ENCODE measurements around the gene KCNMA1. TPM values are rescaled to one million over a fixed set of nuclear protein-coding genes. Genes with fewer than 3 reads are reported as not detected.

The KCNMA1 gene
- total and polyA plus RNA-seq, 4 experiments from 2014 or later: 0.26 TPM; not detected in 3

- Mint-ChIP-seq H3K4me3 (no peak overlapping the region), H3K4me1 (no peaks in the 10 kb centered on the region), H3K36me3 (no peaks in the 10 kb centered on the region), H3K9me3 (peaks cover 0 to 5% (median 2%) of the 10 kb centered on the region in 8 donors), H3K27me3 (peaks cover 0 to 4% of the 10 kb centered on the region in 2 donors), H3K27ac (no peak overlapping the region)
- intact Hi-C loops (cut with micrococcal nuclease): no loop called here
- Histone ChIP-seq H3K36me3 (ENCODE audit: insufficient read depth, low read length) (no peaks in the 10 kb centered on the region), H3K27me3 (ENCODE audit: insufficient read depth, low read length) (no peaks in the 10 kb centered on the region), H3K9me3 (ENCODE audit: control insufficient read depth in 1 of 2, low read length in 2 of 2) (no peaks in the 10 kb centered on the region), H3K4me3 (ENCODE audit: low read length in 2 of 2) (no peak overlapping the region), H3K27ac (ENCODE audit: low read depth, low read length) (no peak overlapping the region), H3K4me1 (ENCODE audit: insufficient read depth, low read length) (no peaks in the 10 kb centered on the region)
- no peak for DNase-seq
- ChIA-PET POLR2A (ENCODE audit: partially characterized antibody) (no interaction called here), CTCF (ENCODE audit: partially characterized antibody) (no interaction called here)
Measured at GRCh38 chr10:76866841-76867586, 770.6 kb downstream of the KCNMA1 start.

- Histone ChIP-seq H3K27me3 (ENCODE audit: insufficient read depth, low read length) (no peaks in the 10 kb centered on the region), H3K4me3 (ENCODE audit: low read length in 2 of 2) (no peak overlapping the region), H3K9me3 (ENCODE audit: control insufficient read depth in 1 of 2, low read length in 2 of 2) (no peaks in the 10 kb centered on the region), H3K36me3 (ENCODE audit: insufficient read depth, low read length) (no peaks in the 10 kb centered on the region), H3K4me1 (ENCODE audit: insufficient read depth, low read length) (no peaks in the 10 kb centered on the region), H3K27ac (ENCODE audit: low read depth, low read length) (no peak overlapping the region)
- Mint-ChIP-seq H3K27me3 (peaks cover 0 to 2% of the 10 kb centered on the region in 2 donors), H3K36me3 (no peaks in the 10 kb centered on the region), H3K4me1 (no peaks in the 10 kb centered on the region), H3K4me3 (no peak overlapping the region), H3K27ac (no peak overlapping the region), H3K9me3 (peaks cover 0 to 3% (median 0%) of the 10 kb centered on the region in 8 donors)
- intact Hi-C loops (cut with micrococcal nuclease): no loop called here
- ChIA-PET POLR2A (ENCODE audit: partially characterized antibody) (no interaction called here), CTCF (ENCODE audit: partially characterized antibody) (no interaction called here)
- no peak for DNase-seq
Measured at GRCh38 chr10:76864922-76865321, 772.7 kb downstream of the KCNMA1 start.

- intact Hi-C loops (cut with micrococcal nuclease): no loop called here
- DNase-seq: no peak
- Mint-ChIP-seq H3K36me3 (no peaks in the 10 kb centered on the region), H3K9me3 (peaks cover 0 to 6% (median 1%) of the 10 kb centered on the region in 8 donors), H3K27me3 (peaks cover 0 to 2% of the 10 kb centered on the region in 2 donors), H3K4me3 (no peak overlapping the region), H3K27ac (no peak overlapping the region), H3K4me1 (no peaks in the 10 kb centered on the region)
- ChIA-PET CTCF (ENCODE audit: partially characterized antibody) (no interaction called here), POLR2A (ENCODE audit: partially characterized antibody) (no interaction called here)
- Histone ChIP-seq H3K27ac (ENCODE audit: low read depth, low read length) (no peak overlapping the region), H3K4me3 (ENCODE audit: low read length in 2 of 2) (no peak overlapping the region), H3K4me1 (ENCODE audit: insufficient read depth, low read length) (no peaks in the 10 kb centered on the region), H3K27me3 (ENCODE audit: insufficient read depth, low read length) (no peaks in the 10 kb centered on the region), H3K36me3 (ENCODE audit: insufficient read depth, low read length) (no peaks in the 10 kb centered on the region), H3K9me3 (ENCODE audit: control insufficient read depth in 1 of 2, low read length in 2 of 2) (no peaks in the 10 kb centered on the region)
Measured at GRCh38 chr10:76858721-76859120, 778.9 kb downstream of the KCNMA1 start.

GRCh38 chr10:76840802-76841201 is 796.8 kb downstream of the KCNMA1 start:
- H3K4me3 Mint-ChIP-seq: no peak overlapping the region

GRCh38 chr10:76839276-76839675 is 798.3 kb downstream of the KCNMA1 start:
- no peak overlapping the region for H3K27ac ChIP-seq (ENCODE audit: low read depth, low read length)
- H3K27ac Mint-ChIP-seq: no peak overlapping the region
- no peaks in the 10 kb centered on the region for H3K4me1 Mint-ChIP-seq
- no peaks in the 10 kb centered on the region for H3K27me3 ChIP-seq (ENCODE audit: insufficient read depth, low read length)
- intact Hi-C loops (cut with micrococcal nuclease): no loop called here
- H3K9me3 Mint-ChIP-seq: peaks cover 0 to 8% (median 4%) of the 10 kb centered on the region in 8 donors
- H3K4me3 ChIP-seq (ENCODE audit: low read length in 2 of 2): no peak overlapping the region
- H3K36me3 Mint-ChIP-seq: no peaks in the 10 kb centered on the region
- ChIA-PET CTCF (ENCODE audit: partially characterized antibody) (no interaction called here), POLR2A (ENCODE audit: partially characterized antibody) (no interaction called here)
- H3K4me1 ChIP-seq (ENCODE audit: insufficient read depth, low read length): no peaks in the 10 kb centered on the region
- no peaks in the 10 kb centered on the region for H3K9me3 ChIP-seq (ENCODE audit: control insufficient read depth in 1 of 2, low read length in 2 of 2)
- no peaks in the 10 kb centered on the region for H3K27me3 Mint-ChIP-seq
- no peaks in the 10 kb centered on the region for H3K36me3 ChIP-seq (ENCODE audit: insufficient read depth, low read length)
- DNase-seq: no peak
- H3K4me3 Mint-ChIP-seq: no peak overlapping the region

More at GRCh38 chr10:76840802-76841201, 796.8 kb downstream of the KCNMA1 start:
- H3K27me3 ChIP-seq (ENCODE audit: insufficient read depth, low read length): no peaks in the 10 kb centered on the region
- ChIA-PET POLR2A (ENCODE audit: partially characterized antibody) (no interaction called here), CTCF (ENCODE audit: partially characterized antibody) (no interaction called here)
- no peak overlapping the region for H3K4me3 ChIP-seq (ENCODE audit: low read length in 2 of 2)
- Mint-ChIP-seq H3K4me1 (no peaks in the 10 kb centered on the region), H3K27me3 (no peaks in the 10 kb centered on the region), H3K9me3 (peaks cover 0 to 7% (median 5%) of the 10 kb centered on the region in 8 donors), H3K27ac (no peak overlapping the region), H3K36me3 (no peaks in the 10 kb centered on the region)
- intact Hi-C loops (cut with micrococcal nuclease): no loop called here
- no peak for DNase-seq
- no peaks in the 10 kb centered on the region for H3K9me3 ChIP-seq (ENCODE audit: control insufficient read depth in 1 of 2, low read length in 2 of 2)
- H3K27ac ChIP-seq (ENCODE audit: low read depth, low read length): no peak overlapping the region
- no peaks in the 10 kb centered on the region for H3K4me1 ChIP-seq (ENCODE audit: insufficient read depth, low read length)
- H3K36me3 ChIP-seq (ENCODE audit: insufficient read depth, low read length): no peaks in the 10 kb centered on the region

GRCh38 chr10:76830218-76830617 is 807.4 kb downstream of the KCNMA1 start:
- no peak overlapping the region for H3K27ac ChIP-seq (ENCODE audit: low read depth, low read length)
- intact Hi-C loops (cut with micrococcal nuclease): no loop called here
- Mint-ChIP-seq H3K9me3 (peaks cover 0 to 16% (median 11%) of the 10 kb centered on the region in 8 donors), H3K4me1 (no peaks in the 10 kb centered on the region), H3K4me3 (no peak overlapping the region), H3K27me3 (no peaks in the 10 kb centered on the region), H3K27ac (no peak overlapping the region), H3K36me3 (no peaks in the 10 kb centered on the region)
- H3K9me3 ChIP-seq (ENCODE audit: control insufficient read depth in 1 of 2, low read length in 2 of 2): no peaks in the 10 kb centered on the region
- no peak overlapping the region for H3K4me3 ChIP-seq (ENCODE audit: low read length in 2 of 2)
- H3K4me1 ChIP-seq (ENCODE audit: insufficient read depth, low read length): no peaks in the 10 kb centered on the region
- no peaks in the 10 kb centered on the region for H3K27me3 ChIP-seq (ENCODE audit: insufficient read depth, low read length)
- DNase-seq: no peak
- no peaks in the 10 kb centered on the region for H3K36me3 ChIP-seq (ENCODE audit: insufficient read depth, low read length)
- CTCF ChIA-PET (ENCODE audit: partially characterized antibody): no interaction called here
- POLR2A ChIA-PET (ENCODE audit: partially characterized antibody): no interaction called here

GRCh38 chr10:76829724-76830123 is 807.9 kb downstream of the KCNMA1 start:
- Mint-ChIP-seq H3K4me3 (no peak overlapping the region), H3K4me1 (no peaks in the 10 kb centered on the region), H3K9me3 (peaks cover 0 to 16% (median 12%) of the 10 kb centered on the region in 8 donors), H3K27me3 (no peaks in the 10 kb centered on the region), H3K27ac (no peak overlapping the region), H3K36me3 (no peaks in the 10 kb centered on the region)
- Histone ChIP-seq H3K27me3 (ENCODE audit: insufficient read depth, low read length) (no peaks in the 10 kb centered on the region), H3K4me1 (ENCODE audit: insufficient read depth, low read length) (no peaks in the 10 kb centered on the region), H3K4me3 (ENCODE audit: low read length in 2 of 2) (no peak overlapping the region), H3K27ac (ENCODE audit: low read depth, low read length) (no peak overlapping the region), H3K36me3 (ENCODE audit: insufficient read depth, low read length) (no peaks in the 10 kb centered on the region), H3K9me3 (ENCODE audit: control insufficient read depth in 1 of 2, low read length in 2 of 2) (no peaks in the 10 kb centered on the region)
- ChIA-PET POLR2A (ENCODE audit: partially characterized antibody) (no interaction called here), CTCF (ENCODE audit: partially characterized antibody) (no interaction called here)
- no peak for DNase-seq
- intact Hi-C loops (cut with micrococcal nuclease): no loop called here

All from CD4-positive, alpha-beta memory T cell (primary cell).